Glomerular visceral epithelial cell (primary cell): ENCODE results near the gene ATG12.
A peak's percentile ranks its signal among the peaks of the same experiment; 100 is the strongest.
"Not testable (repeated sequence)": the region's sequence is repeated elsewhere in the genome, so short reads cannot be mapped to it uniquely, and the experiment has no call there.

Source experiments
- DNase-seq: peaks from one replicate; pipeline ENCODE4 v3.0.0-alpha.2; 2016; ENCODE audit errors: extremely low spot score

ATG12 gene

DNA sequence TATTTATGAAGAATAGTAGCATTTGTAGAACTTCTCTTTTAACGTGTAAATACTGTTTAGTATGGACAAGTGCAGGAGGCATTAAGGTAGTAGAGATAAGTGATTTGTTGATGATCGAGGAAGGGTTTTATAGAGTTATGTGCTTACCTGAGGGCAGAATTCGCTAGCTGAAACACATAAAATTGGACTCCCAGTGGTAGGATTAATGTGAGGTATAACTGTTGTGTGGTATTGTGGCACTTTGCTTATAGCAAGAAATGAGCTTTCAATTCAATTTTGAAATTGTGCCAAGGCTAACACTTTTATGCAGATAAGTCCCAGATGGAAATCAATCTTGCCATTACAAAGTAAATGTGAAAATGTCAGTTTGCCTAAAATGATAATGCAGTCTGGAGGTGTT, 1.6 kb upstream of the ATG12 start:
- no peak for DNase-seq

DNA sequence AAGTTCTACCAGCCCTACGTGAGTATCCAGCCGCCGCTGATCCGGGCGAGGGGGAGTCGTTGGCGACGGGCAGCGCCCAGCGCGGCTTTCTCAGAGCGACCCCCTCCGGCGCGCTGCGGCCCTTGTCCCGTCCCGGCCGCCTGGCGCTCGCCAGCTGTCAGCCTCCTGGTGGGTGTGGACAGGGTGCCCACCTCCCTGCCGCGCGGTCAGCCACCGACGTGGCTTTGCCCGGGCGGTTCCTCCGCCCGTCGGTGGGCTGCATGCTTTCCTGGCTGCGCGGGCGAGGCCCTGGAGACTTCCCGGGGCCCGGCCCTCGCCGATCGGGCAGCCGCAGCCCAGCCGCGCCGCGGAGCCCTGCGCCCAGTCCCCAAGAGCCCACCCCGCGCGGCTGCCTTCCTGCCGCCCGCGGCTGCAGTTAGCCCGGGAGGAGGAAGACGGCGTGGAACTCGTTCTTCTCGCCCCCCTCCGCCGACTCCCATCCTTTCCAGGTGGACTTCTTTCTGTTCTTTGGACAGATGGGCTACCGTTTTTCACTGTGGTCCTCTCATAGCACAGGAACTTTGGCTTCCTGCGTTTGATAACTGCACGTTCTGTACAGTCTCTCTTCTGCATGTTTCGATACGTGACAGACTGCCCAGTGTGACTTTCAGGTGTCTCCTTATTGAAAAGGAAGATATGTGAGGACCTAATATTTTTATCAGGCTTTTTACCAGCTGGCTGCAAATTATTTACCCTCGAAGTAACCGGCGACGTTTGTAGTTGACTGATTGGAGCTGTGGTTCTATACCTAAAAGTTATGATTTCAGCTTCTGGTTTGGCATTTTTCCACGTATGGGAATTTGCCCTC, 947 bp upstream of the ATG12 start:
- DNase-seq, result peak; percentile 74

DNA sequence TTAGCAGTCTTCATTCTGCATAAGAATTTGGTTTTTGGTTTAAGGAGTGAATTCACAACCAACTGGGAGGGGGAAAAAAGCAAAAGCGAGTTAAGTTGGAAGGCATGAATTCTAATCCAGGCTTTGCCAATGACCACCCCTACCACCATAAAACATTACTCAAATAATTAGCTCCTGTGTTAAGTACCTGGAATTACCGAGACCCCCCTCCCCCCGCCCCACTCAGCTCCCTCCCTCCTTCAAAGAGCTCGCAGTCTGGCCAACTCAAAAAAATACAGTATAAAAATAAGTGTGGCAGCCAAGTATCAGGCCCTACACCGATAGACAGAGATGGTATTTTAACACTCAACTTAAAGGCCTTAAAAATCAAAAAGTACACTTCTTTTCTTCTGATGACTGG, 492 bp downstream of the ATG12 start:
- DNase-seq, result no peak

DNA sequence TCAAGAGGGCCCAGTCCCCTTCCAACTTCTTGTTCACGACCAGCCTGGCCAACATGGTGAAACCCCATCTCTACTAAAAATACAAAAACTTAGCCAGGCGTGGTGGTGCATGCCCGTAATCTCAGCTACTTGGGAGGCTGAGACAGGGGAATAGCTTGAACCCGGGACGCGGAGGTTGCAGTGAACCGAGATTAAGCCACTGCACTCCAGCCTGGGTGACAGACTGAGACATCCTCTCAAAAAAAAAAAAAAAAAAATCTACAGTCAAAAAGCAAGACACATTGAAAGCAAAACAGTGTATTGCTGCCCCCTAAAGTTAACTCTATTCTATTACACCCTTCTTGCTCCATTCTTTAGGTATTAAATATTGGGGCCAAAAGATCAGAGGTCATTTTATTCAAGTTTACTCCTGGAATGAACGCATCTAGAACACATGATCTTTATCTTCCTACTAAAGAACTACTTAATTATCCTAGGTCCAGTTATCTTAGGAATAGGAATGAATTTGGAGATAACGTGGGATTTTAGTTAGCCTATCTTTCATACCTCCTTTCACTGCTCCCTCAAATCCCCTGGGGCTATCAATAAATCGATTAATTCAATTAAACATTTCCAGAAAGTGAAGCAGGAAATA, 2.4 kb downstream of the ATG12 start:
- DNase-seq, result peak; percentile 51

DNA sequence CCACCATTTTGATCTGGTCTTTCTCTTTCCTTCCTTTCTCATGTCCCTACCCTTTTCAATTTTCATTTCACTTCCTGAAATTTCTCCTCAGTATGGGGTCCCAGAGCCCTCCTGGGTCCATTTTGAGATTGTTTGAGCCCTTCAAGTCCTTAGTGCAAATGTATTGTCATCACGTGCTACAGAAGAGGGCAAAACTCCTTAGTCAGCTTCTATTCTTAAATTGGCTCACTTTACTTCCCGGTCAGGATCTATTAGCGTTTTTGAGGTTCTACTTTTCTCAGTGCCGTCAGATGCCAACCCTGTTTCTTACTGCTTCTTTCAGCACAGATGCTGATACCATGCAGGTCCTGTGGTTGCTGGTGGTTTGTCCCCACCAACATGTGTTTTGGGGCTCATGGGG, 5.9 kb downstream of the ATG12 start:
- no peak for DNase-seq

DNA sequence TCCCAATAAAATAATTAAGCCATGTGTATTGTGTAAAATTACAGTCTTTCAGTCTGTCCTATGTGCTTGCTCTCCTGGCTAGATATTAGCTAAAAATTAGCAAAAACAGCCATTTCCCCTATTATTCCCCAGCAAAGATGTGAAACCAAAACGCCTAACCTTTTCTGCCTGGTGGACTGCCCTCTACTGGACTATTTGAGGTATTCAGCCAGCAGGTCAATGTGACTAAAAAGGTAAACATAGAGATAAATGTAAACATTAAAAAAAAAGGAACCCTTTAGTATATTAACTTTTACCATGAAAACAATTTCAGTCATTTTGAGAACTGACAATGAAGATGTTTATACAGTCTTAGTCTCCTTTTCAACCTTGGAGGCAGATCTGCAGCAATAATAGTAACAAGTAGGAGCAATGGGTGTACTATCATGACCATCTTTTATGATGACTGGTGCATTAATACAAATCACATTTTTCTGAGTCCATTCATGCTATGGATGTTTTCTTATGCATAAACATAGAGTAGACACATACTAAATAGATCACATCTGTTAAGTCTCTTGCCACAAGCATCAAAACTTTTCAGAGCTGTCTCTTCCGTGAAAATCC, 10.1 kb downstream of the ATG12 start:
- peak; percentile 43 for DNase-seq

DNA sequence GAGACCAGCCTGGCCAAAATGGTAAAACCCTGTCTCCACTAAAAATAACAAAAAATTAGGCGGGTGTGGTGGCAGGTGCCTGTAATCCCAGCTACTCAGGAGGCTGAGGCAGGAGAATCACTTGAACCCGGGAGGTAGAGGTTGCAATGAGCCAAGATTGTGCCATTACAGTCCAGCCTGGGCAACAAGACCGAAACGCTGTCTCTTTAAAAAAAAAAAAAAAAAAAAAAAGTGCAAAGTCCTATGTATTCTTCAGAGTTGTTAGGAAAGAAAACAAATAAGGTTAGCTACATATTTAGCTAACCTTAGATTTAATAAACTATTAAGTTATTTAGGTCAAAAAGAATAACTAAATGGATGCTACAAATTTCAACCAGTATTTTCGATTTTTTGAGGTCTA, 11.5 kb downstream of the ATG12 start:
- DNase-seq, result no peak

DNA sequence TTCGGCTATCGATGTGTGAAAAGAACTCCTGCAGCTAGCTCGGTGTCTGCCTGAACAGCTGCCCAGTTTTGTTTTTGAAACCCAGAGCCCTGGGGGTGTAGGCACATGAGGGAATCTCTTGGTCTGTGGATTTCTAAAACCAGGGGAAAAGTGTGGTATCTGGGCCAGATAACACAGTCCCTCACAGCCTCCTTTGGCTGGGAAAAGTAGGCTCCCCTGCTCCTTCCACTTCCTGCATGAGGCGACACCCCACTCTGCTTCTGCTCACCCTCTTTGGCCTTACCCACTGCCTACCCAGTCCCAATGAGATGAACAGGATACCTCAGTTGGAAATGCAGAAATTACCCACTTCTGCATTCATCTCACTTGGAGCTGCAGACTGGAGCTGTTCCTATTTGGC, 15.4 kb downstream of the ATG12 start:
- DNase-seq, result no peak

DNA sequence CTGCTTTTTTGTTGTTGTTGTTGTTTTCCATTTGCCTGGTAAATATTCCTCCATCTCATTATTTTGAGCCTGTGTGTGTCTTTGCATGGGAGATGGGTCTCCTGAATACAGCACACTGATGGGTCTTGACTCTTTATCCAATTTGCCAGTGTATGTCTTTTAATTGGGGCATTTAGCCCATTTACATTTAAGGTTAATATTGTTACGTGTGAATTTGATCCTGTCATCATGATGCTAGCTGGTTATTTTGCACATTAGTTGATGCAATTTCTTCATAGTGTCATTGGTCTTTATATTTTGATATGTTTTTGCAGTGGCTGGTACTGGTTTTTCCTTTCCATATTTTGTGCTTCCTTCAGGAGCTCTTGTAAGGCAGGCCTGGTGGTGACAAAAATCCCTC, 16.4 kb downstream of the ATG12 start:
- not testable (repeated sequence) for DNase-seq

DNA sequence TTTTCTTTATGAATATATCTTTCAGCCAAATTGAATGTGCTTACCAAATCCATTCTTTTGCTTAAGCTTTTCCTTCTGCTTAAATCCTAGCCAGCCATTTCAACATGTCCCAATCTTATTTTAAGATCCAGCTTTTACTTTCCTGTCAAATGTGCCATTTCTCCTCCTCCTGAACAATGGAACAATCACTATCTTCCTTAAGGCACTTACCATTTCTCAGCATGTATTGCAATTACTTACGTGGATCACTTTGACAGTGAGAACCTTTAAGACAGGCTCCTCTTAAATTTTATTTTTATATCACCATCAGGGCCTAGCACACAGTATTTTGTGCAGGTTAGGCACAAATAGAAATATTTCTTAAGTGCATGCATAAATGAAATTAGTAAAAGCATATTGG, 20.5 kb downstream of the ATG12 start:
- DNase-seq, result no peak

DNA sequence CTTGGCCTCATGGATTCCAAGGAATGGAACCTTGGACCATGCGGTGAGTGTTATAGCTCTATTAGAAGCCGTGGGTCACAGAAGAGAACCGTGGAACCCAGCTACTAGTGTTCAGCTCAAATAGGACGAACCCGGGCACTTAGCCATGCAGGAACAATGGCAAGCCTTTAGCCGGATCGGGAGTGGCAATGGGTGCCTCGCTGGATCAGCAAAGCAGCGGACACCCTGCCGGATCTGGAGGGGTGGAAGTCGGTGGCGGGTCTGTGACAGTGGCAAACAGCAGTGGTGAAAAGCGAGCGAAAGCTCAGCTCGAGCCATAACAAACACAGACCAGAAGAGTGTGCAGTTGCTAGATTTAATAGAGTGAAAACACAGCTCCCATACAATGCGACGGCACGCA, 22.5 kb downstream of the ATG12 start:
- no peak for DNase-seq

DNA sequence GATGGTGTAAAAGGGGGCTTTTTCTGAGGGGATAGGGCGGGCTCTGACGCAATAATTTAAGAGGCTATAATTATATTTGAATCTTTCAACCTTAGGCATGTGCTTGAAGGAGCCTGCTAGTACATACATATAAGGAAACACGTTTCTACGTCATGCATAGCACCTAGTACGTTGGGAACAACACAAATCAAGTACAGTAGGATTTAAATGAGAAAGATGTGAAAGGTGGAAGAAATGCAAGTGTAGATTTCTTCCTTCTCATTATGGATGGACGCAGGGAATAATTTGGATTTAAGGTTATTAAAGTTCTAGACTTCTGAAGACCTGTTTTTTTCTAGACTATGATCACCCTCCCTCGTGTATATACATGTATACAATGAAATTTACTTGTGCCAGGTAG, 24.0 kb downstream of the ATG12 start:
- no peak for DNase-seq

DNA sequence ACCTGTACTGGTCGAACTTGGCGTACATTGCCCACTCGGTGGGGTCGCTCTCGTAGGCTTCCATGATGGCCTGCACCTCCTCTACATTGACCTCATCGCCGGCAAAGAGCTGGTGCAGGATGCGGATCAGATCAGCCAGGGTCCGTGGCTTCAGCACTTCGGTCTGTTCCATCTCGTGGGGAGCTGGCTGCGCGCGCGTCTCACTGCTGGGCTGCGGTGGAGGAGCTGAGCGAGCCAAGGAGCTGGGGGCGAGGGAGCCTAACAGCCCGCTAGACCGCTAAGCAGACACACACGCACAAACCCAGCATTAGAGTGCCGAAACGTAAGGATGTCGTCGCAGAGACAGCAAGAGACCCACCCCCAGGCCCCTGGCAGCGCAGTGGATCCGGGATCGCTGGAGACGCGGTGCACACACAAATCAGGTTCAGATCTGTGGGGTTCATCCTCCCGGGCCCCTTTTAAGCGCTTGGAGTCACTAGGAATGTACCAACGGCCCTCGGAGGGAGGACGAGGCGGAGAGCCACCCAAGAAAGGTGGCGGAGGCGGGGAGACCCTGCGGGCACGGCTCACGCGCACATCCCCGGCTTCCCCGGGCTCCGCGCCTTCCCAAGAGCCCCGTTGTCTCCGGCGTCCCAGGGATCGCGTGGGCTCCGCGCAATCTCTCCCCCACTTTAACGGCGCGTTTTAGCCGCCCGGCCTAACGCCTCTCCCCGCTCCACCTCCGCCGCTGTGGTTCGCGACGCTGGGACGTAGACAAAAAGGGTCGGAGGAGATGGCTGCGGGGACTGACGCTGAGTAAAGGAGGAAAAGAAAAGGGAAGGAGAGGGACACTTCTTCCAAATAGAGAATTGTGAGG, 24.9 kb downstream of the ATG12 start, which contains the start of gene CDO1:
CDO1 (minus strand) TSS at position 434 of the 856 bp plus-strand sequence; CDS start at position 172, 262 bp downstream.
- peak; percentile 26 for DNase-seq

DNA sequence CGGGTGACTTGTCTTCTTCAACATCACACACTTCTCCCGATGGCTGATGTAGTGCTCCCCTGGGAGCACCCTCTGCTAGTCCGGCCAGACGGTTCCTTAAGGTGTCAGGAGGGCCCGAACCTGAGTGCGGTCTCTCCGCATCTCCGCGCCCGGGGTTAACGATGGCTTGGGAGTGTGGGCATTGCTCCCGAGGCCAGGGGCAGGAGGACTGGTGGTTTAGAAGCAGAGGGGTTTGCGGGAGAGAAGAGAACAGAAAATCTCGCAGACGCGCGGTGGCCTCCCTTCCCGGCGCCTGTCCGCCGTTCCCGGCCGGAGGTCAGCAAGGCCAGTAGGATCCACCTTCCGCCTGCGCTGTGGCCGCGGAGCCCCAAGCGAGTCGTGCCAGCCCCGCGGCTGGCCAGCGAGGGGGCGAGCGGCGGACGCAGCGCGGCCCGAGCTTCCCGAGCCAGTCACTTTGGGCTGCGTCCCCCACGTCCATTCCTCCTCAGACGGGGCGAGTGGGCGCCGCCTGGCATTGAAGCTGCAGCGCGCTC, 25.6 kb downstream of the ATG12 start:
- DNase-seq, result no peak

DNA sequence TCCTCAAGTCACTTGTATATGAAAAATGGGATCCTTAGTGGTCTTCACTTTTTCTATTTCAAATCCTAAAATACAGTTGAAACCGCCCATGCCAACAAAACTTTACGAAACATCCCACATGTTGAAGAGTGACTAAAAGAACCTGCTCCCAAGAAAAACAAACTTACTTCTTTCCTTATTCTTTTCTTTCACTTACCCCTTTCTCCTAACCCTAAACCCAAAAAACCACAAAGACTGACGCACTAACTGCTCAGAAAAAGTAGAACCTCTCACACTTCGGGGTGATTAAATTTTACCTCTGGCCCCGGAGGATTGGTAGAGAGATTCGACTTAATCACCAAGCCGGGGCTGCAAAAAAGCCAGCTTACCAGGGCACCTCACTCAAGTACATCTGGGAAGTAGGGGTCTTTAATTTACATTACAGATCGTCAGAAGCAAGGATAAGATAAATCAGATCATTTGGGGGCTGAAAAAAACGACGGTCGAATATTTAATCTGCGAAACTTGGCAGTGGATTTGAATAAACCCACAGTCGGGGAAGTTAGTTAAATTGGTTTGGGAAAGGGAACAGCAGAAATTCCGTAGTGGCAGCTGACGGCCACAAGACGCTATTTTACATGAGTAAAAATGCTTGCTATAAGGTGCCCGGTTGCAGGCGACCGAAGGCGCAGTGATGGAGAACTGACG, 26.2 kb downstream of the ATG12 start:
- no peak for DNase-seq

DNA sequence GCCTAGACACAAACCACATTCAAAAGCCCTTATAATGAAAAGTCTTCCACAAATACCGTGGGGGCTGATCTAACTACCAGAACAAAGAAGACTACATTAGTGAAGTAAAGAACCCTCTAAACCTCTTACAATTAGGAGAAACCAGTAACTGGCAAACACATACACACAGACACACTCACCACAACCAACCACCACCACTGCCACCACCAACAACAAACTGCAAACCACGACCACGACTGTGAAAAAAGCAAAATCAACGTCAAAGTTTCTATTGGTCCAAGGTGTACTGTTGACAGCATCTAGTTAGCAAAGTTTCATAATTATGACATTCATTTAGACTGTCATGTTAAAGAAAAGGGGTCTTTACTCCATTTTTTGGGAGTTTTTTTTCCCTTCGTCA, 27.6 kb downstream of the ATG12 start:
- DNase-seq, result no peak

DNA sequence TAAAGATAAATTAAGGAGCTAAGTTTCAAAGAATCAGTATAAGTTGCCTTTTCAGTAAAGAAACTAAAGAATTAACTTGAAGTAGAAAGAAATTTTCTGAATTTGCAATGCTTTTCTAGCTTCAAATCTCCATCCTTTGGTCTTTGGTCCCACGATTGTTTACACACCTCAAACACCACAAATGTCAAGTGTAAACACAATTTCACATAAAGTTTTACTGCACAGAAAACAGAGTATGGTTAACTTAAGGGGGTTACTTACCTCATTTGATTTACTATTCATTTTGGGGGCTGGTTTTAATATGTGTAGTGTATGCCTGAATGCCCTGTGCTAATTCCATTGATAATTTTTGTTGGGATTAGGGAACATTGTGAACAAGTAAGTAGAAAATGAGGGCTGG, 29.0 kb downstream of the ATG12 start:
- no peak for DNase-seq

DNA sequence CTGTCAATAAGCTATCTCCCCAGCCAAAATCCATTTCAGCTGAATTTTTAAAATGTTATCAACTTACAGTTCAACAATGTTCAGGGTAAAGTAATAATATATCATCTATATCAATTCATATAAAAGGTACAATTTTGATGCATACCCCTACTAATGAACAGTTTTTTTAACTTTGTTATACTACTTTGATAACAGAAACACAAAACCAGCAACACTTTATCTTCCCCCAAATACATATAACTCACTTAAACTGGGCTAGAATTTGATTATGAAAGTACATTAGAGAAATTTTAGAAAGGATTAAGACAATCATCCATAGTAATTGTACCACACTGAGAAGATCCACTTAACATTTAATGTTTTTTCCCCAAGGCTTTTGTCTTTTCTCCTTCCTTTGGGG, 30.0 kb downstream of the ATG12 start:
- no peak for DNase-seq

DNA sequence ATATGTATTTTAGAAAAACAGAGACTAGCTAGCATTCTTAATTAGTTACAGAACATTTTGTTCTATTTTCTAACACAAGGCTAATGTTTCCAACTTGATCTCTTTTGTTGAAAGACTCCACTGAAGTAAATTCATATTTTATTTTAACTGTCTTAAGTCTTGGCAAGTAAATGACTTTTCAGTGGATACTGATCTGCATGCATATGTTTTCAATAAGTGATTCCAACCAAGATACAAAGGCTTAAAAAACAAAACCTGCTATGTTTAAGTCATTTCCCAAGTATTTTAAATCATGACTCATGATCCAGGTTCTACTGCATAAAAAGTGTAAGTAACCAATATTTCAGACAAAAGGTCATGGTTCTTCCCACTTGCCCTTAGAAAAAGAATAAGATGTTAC, 30.6 kb downstream of the ATG12 start:
- DNase-seq, result no peak

DNA sequence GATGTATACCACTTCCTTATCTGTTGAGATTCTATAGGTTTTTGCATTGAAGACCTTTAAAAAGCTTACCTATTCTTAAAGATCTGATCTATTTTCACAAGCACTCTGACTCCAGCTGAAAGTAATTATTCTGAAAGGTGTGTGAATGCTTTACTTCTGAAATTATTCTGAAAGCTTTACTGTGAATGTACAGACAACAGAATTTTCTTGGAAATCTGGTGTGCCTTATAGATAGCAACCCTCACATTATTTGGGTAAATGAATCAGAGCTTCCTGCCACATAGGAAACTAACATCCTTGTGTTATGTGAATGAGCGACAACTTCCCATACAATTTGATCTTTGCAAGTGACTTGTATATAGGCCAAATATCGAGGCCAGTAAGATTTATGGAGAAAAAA, 31.4 kb downstream of the ATG12 start:
- no peak for DNase-seq

DNA sequence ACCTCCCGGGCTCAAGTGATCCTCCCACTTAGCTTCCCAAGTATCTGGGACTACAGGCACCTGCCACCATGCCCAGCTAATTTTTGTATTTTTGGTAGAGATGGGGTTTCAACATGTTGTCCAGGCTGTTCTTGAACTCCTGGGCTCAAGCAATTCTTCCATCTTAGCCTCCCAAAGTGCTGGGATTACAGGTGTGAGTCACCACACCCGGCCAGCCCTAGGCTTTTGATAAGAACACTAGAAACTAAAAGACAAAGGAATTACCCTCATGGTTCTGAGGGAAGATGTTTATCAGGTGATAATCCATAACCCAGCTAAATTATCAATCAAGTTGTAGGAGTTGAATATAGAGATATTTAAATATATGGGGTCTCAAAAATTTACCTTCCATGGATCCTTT, 33.3 kb downstream of the ATG12 start:
- not testable (repeated sequence) for DNase-seq
